Adrenal gland (tissue), 5 donors: ENCODE results near the gene FHL5.

Source experiments
- CTCF ChIP-seq, 6 experiments: fragments of 450-650 bp in 4 of 6; fragments of 200-600 bp in 2 of 6; sonication (generic) in 1 of 6; IDR thresholded peaks; 1 replicate in 5 of 6; 2 replicates in 1 of 6; pipeline versions ENCODE4 v1.5.1 to v1.8.0; 2016 to 2021; ENCODE audit warnings: antibody characterized with exemption in 6 of 6, mild to moderate bottlenecking in 2 of 6, moderate library complexity in 1 of 6
- POLR2A ChIP-seq, 2 donors: fragments of 450-650 bp; IDR thresholded peaks; one replicate each; pipeline ENCODE4 v1.6.1; 2017; ENCODE audit warnings: antibody characterized with exemption in 2 of 2, mild to moderate bottlenecking in 2 of 2, moderate library complexity in 1 of 2
- donor health status: DM: no; HTN: no; CAD: no.

DNA sequence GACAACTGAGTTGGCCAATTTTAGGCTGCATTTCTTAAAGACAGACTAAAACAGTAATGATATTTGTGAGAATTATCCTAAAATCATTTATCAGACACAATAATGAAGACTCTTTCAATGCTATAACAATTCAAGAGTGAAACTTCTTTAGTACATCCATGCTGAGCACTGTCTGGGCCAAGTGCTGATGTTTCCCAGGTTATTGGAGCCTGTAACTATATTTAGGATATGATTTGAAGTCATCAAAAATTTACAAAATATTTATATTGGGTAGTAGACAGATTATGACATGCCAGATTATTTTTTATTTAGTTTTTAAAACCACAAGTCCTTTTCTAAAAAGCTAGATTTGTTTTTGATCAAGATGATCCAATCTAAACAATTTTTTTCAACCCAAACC, 45.1 kb downstream of the FHL5 start:
- TF ChIP-seq CTCF (IDR thresholded peaks at IDR 0.05), result no peak
- no peak for TF ChIP-seq POLR2A (IDR thresholded peaks at IDR 0.05)
